ENCODE results near the gene PARD3. TPM values are rescaled to one million over a fixed set of nuclear protein-coding genes. Genes with fewer than 3 reads are reported as not detected.

Gene PARD3
- total and polyA plus RNA-seq, 2 donors from 2014 or later: 21.1 to 47.5 TPM

GRCh38 chr10:34229917-34230316 is 585.2 kb downstream of the PARD3 start:
- no peaks in the 10 kb centered on the region for H3K4me1 ChIP-seq (ENCODE audit: control insufficient read depth in 2 of 3, insufficient read depth in 2 of 3, low read depth in 1 of 3, low read length in 3 of 3)
- no peak for TF ChIP-seq CTCF (IDR thresholded peaks at IDR 0.05; ENCODE audit: borderline replicate concordance, extremely low read depth, insufficient read depth)
- no peaks in the 10 kb centered on the region for H3K36me3 ChIP-seq (ENCODE audit: control insufficient read depth in 2 of 3, insufficient read depth in 3 of 3, low read length in 3 of 3)
- DNase-seq (no peak), FAIRE-seq (no peak)
- H3K27me3 ChIP-seq (ENCODE audit: control insufficient read depth, insufficient read depth, low read length): no peaks in the 10 kb centered on the region
- H3K9me3 ChIP-seq (ENCODE audit: control insufficient read depth in 2 of 3, insufficient read depth in 1 of 3, low read length in 3 of 3): no peaks in the 10 kb centered on the region
- no peak overlapping the region for H3K4me3 ChIP-seq (ENCODE audit: low read length in 3 of 3)
- intact Hi-C loops (cut with DNase I): no loop called here
- no peak overlapping the region for H3K27ac ChIP-seq (ENCODE audit: low read depth in 2 of 2, low read length in 2 of 2)
- H3K9ac ChIP-seq (ENCODE audit: low read length in 3 of 3): no peak overlapping the region

- H3K27ac ChIP-seq (ENCODE audit: low read depth in 2 of 2, low read length in 2 of 2): no peak overlapping the region
- H3K9me3 ChIP-seq (ENCODE audit: control insufficient read depth in 2 of 3, insufficient read depth in 1 of 3, low read length in 3 of 3): no peaks in the 10 kb centered on the region
- no peaks in the 10 kb centered on the region for H3K27me3 ChIP-seq (ENCODE audit: control insufficient read depth, insufficient read depth, low read length)
- FAIRE-seq: no peak
- DNase-seq: no peak
- no peaks in the 10 kb centered on the region for H3K36me3 ChIP-seq (ENCODE audit: control insufficient read depth in 2 of 3, insufficient read depth in 3 of 3, low read length in 3 of 3)
- H3K4me1 ChIP-seq (ENCODE audit: control insufficient read depth in 2 of 3, insufficient read depth in 2 of 3, low read depth in 1 of 3, low read length in 3 of 3): no peaks in the 10 kb centered on the region
- no peak overlapping the region for H3K9ac ChIP-seq (ENCODE audit: low read length in 3 of 3)
- intact Hi-C loops (cut with DNase I): no loop called here
- no peak for TF ChIP-seq CTCF (IDR thresholded peaks at IDR 0.05; ENCODE audit: borderline replicate concordance, extremely low read depth, insufficient read depth)
- H3K4me3 ChIP-seq (ENCODE audit: low read length in 3 of 3): no peak overlapping the region
Observed at GRCh38 chr10:34228066-34228465, 587.0 kb downstream of the PARD3 start.

GRCh38 chr10:34224639-34225038 is 590.5 kb downstream of the PARD3 start:
- no peak for TF ChIP-seq CTCF (IDR thresholded peaks at IDR 0.05; ENCODE audit: borderline replicate concordance, extremely low read depth, insufficient read depth)
- FAIRE-seq (no peak), DNase-seq (peak in 1 of 5 donors; percentile 41)
- no peak overlapping the region for H3K4me3 ChIP-seq (ENCODE audit: low read length in 3 of 3)
- H3K27ac ChIP-seq (ENCODE audit: low read depth in 2 of 2, low read length in 2 of 2): no peak overlapping the region
- no peaks in the 10 kb centered on the region for H3K27me3 ChIP-seq (ENCODE audit: control insufficient read depth, insufficient read depth, low read length)
- H3K36me3 ChIP-seq (ENCODE audit: control insufficient read depth in 2 of 3, insufficient read depth in 3 of 3, low read length in 3 of 3): no peaks in the 10 kb centered on the region
- H3K4me1 ChIP-seq (ENCODE audit: control insufficient read depth in 2 of 3, insufficient read depth in 2 of 3, low read depth in 1 of 3, low read length in 3 of 3): no peaks in the 10 kb centered on the region
- no peaks in the 10 kb centered on the region for H3K9me3 ChIP-seq (ENCODE audit: control insufficient read depth in 2 of 3, insufficient read depth in 1 of 3, low read length in 3 of 3)
- no peak overlapping the region for H3K9ac ChIP-seq (ENCODE audit: low read length in 3 of 3)
- intact Hi-C loops (cut with DNase I): no loop called here

GRCh38 chr10:34223658-34224057 is 591.4 kb downstream of the PARD3 start:
- no peak for FAIRE-seq
- Histone ChIP-seq H3K27me3 (ENCODE audit: control insufficient read depth, insufficient read depth, low read length) (no peaks in the 10 kb centered on the region), H3K9me3 (ENCODE audit: control insufficient read depth in 2 of 3, insufficient read depth in 1 of 3, low read length in 3 of 3) (no peaks in the 10 kb centered on the region), H3K27ac (ENCODE audit: low read depth in 2 of 2, low read length in 2 of 2) (no peak overlapping the region), H3K9ac (ENCODE audit: low read length in 3 of 3) (no peak overlapping the region), H3K4me1 (ENCODE audit: control insufficient read depth in 2 of 3, insufficient read depth in 2 of 3, low read depth in 1 of 3, low read length in 3 of 3) (no peaks in the 10 kb centered on the region), H3K4me3 (ENCODE audit: low read length in 3 of 3) (no peak overlapping the region), H3K36me3 (ENCODE audit: control insufficient read depth in 2 of 3, insufficient read depth in 3 of 3, low read length in 3 of 3) (no peaks in the 10 kb centered on the region)
- no peak for TF ChIP-seq CTCF (IDR thresholded peaks at IDR 0.05; ENCODE audit: borderline replicate concordance, extremely low read depth, insufficient read depth)
- intact Hi-C loops (cut with DNase I): no loop called here
- no peak for DNase-seq

All from kidney (tissue), 14 donors.